ENCODE measurements around the gene FUT7. TPM values are rescaled to one million over a fixed set of nuclear protein-coding genes. Genes with fewer than 3 reads are reported as not detected.

The FUT7 gene
- total and polyA plus RNA-seq, 9 of the 15 experiments (the other 6 are each of a cell fraction or from before 2014, with no cell fraction given), result not detected

GRCh38 chr9:137080260-137081122 is 48.6 kb upstream of the FUT7 start:
- in situ Hi-C loops (cut with MboI), result no loop called here

More at GRCh38 chr9:137080260-137081122, 48.6 kb upstream of the FUT7 start:
- Histone ChIP-seq H3K79me2 (ENCODE audit: control insufficient read depth, insufficient read depth, low read length) (peaks cover 2% of the 10 kb centered on the region; the same call in 2 of the 3 replicates), H2AFZ (ENCODE audit: low read depth, low read length) (no peak overlapping the region), H3K9me1 (ENCODE audit: control insufficient read depth, insufficient read depth, low read length) (no peaks in the 10 kb centered on the region), H3K27me3 (ENCODE audit: control insufficient read depth in 2 of 2, insufficient read depth in 2 of 2, low read length in 2 of 2) (no peaks in the 10 kb centered on the region), H3K4me2 (ENCODE audit: insufficient read depth, low read length) (no peak overlapping the region), H4K20me1 (replicated peaks; ENCODE audit: control insufficient read depth, insufficient read depth, low read length) (no peaks in the 10 kb centered on the region), H3K4me1 (replicated peaks in 1 of 2; ENCODE audit: control insufficient read depth in 2 of 2, insufficient read depth in 2 of 2, low read length in 2 of 2) (peaks cover 18 to 81% of the 10 kb centered on the region in 2 experiments; a peak in 4 of 5 replicates), H3K36me3 (ENCODE audit: control insufficient read depth, insufficient read depth, low read length) (peaks cover 10% of the 10 kb centered on the region; the same call in 1 of the 3 replicates), H3K9me3 (replicated peaks; ENCODE audit: control insufficient read depth, insufficient read depth, low read depth, low read length) (no peaks in the 10 kb centered on the region), H3K27ac (ENCODE audit: extremely low read depth, low read depth, low read length) (no peak overlapping the region), H3K4me3 (no peak overlapping the region), H3K9ac (ENCODE audit: insufficient read depth in 1 of 2, low read depth in 2 of 2, low read length in 2 of 2) (peak overlapping the region in 1 of 2 experiments; percentile 65; a peak in 2 of 4 replicates)
- ATAC-seq (no peak), FAIRE-seq (no peak), DNase-seq (ENCODE audit: extremely low read depth in 1 of 4, low spot score in 3 of 4) (no peak)
- BruUV-seq (replicated peaks), result no TSS peak
- TF ChIP-seq ZSCAN29 (IDR thresholded peaks at IDR 0.05) (no peak), HNRNPL (IDR thresholded peaks at IDR 0.05; ENCODE audit: low read depth, low read length) (no peak), HMBOX1 (IDR thresholded peaks at IDR 0.05) (no peak), ZNF639 (CRISPR knock-in tag; conservative IDR thresholded peaks at IDR 0.05 in 1 of 2, IDR thresholded peaks at IDR 0.05 in 1 of 2) (no peak)
- CTCF ChIA-PET (ENCODE audit: low intra/inter-chr PET ratio), result no interaction called here
- POLR2A ChIA-PET, result interaction anchor here (0.6 kb wide), 1 partner anchor 33 kb away, joined by 3 read pairs; no protein-coding TSS in a partner anchor
- intact Hi-C loops (cut with micrococcal nuclease), result no loop called here
- 70% methylated on average over 21 of the region's 24 CpGs for WGBS (ENCODE audit: insufficient coverage, low coverage, missing lambda C conversion rate)
